OCI-LY3 (cell line): ENCODE results near the gene BTBD9.

ENCODE experiments used
- H2AFZ ChIP-seq: fragments of 200-600, 300-600 bp; shearing (Covaris generic); 2 replicates; pipeline ENCODE4 v1.6.0; 2014; ENCODE audit warnings: antibody characterized with exemption, low read depth, low read length
- H3K27ac ChIP-seq: fragments of 200-600, 300-600 bp; sonication (generic); 2 replicates; pipeline ENCODE4 v1.5.1; 2014; ENCODE audit warnings: mild to moderate bottlenecking, low read length, moderate library complexity, mixed read lengths
- H3K27me3 ChIP-seq: fragments of 200-600, 300-600 bp; sonication (generic); 2 replicates; pipeline ENCODE4 v1.6.1; 2014; ENCODE audit warnings: low read depth, low read length, mixed read lengths
- H3K36me3 ChIP-seq: fragments of 200-600, 300-600 bp; sonication (generic); replicated peaks from 2 replicates; pipeline ENCODE3; 2014; ENCODE audit warnings: low read depth, low read length, mixed read lengths
- H3K4me1 ChIP-seq: fragments of 300-600, 200-600 bp; sonication (generic); 2 replicates; pipeline ENCODE4 v1.6.1; 2014; ENCODE audit warnings: low read length, mixed read lengths
- H3K4me2 ChIP-seq: fragments of 200-600, 300-600 bp; sonication (generic); 2 replicates; pipeline ENCODE4 v1.6.1; 2014; ENCODE audit warnings: low read length, mixed read lengths
- H3K4me3 ChIP-seq: fragments of 300-600, 200-600 bp; sonication (generic); 2 replicates; pipeline ENCODE4 v1.5.1; 2014; ENCODE audit warnings: antibody characterized with exemption, mild to moderate bottlenecking, low read length, moderate library complexity
- H3K79me2 ChIP-seq: fragments of 300-600, 200-600 bp; shearing (Covaris generic); 2 replicates; pipeline ENCODE4 v1.6.1; 2014; ENCODE audit warnings: mild to moderate bottlenecking, low read length, mixed read lengths
- H3K9ac ChIP-seq: fragments of 300-600, 200-600 bp; shearing (Covaris generic); 2 replicates; pipeline ENCODE4 v1.6.0; 2014; ENCODE audit warnings: mild to moderate bottlenecking, low read length, moderate library complexity
- H3K9me3 ChIP-seq: fragments of 200-600, 300-600 bp; shearing (Covaris generic); 2 replicates; pipeline ENCODE4 v1.6.1; 2014; ENCODE audit warnings: low read length, mixed read lengths; ENCODE audit not compliant: insufficient read depth
- H4K20me1 ChIP-seq: fragments of 200-600, 300-600 bp; sonication (generic); 2 replicates; pipeline ENCODE4 v1.6.1; 2016; ENCODE audit warnings: low read length, mixed read lengths; ENCODE audit not compliant: insufficient read depth
- EZH2phosphoT487 ChIP-seq: fragments of 200-600 bp; shearing (Covaris generic); IDR thresholded peaks from 2 replicates; pipeline ENCODE4 v1.6.1; 2018; ENCODE audit warnings: antibody characterized with exemption, mixed run types, low read depth
- TF ChIP-seq, protein P1 (sequence below): fragments of 200-600, 300-600 bp; sonication (generic); IDR thresholded peaks from 2 replicates; pipeline ENCODE4 v1.5.1; 2014; ENCODE audit warnings: antibody characterized with exemption, low read length, low read depth

The BTBD9 gene

DNA sequence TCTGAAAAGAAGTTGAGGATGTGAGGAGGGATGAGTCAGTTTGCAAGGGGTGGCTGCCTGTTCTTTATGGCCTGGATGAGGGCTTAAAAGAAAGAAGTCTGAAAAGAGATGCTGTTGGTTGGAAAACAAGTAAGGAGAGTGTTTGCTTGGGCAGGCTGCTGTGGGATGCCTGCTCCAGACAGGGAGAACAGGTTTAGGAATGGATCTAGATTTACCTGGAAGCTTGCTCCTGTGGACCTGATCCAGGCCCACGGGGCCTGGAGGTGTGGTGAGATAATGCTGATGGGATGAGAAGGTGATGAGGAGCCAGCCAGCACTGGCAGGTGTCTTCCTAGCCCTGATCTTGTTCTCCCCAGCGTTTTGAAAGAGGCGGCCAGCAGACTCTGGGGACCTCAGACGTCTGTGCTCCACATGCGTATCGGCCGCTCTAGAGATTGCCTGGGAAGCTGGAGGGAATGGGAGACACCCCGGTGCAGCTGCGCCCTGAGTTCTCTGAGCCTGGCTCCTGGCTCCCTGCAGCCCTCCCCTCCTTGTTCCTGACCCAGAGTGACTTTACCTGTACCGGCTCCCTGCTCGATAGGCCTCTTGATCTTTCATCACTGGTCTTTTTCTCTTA, 488.9 kb downstream of the BTBD9 start:
- H3K4me2 ChIP-seq: no peak overlapping the region
- H4K20me1 ChIP-seq: peaks cover 4% of the 10 kb centered on the region; the same call in 1 of the 2 replicates
- no peak overlapping the region for H3K9ac ChIP-seq
- no peak overlapping the region for H3K4me3 ChIP-seq
- H3K27me3 ChIP-seq: no peaks in the 10 kb centered on the region
- H3K79me2 ChIP-seq: peaks cover 14% of the 10 kb centered on the region
- H2AFZ ChIP-seq: no peak overlapping the region
- H3K9me3 ChIP-seq: no peaks in the 10 kb centered on the region
- peaks cover 19% of the 10 kb centered on the region for H3K36me3 ChIP-seq
- TF ChIP-seq, protein P1, sequence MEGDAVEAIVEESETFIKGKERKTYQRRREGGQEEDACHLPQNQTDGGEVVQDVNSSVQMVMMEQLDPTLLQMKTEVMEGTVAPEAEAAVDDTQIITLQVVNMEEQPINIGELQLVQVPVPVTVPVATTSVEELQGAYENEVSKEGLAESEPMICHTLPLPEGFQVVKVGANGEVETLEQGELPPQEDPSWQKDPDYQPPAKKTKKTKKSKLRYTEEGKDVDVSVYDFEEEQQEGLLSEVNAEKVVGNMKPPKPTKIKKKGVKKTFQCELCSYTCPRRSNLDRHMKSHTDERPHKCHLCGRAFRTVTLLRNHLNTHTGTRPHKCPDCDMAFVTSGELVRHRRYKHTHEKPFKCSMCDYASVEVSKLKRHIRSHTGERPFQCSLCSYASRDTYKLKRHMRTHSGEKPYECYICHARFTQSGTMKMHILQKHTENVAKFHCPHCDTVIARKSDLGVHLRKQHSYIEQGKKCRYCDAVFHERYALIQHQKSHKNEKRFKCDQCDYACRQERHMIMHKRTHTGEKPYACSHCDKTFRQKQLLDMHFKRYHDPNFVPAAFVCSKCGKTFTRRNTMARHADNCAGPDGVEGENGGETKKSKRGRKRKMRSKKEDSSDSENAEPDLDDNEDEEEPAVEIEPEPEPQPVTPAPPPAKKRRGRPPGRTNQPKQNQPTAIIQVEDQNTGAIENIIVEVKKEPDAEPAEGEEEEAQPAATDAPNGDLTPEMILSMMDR: no peak
- TF ChIP-seq EZH2phosphoT487: no peak
- no peak overlapping the region for H3K27ac ChIP-seq
- H3K4me1 ChIP-seq: peaks cover 41% of the 10 kb centered on the region

DNA sequence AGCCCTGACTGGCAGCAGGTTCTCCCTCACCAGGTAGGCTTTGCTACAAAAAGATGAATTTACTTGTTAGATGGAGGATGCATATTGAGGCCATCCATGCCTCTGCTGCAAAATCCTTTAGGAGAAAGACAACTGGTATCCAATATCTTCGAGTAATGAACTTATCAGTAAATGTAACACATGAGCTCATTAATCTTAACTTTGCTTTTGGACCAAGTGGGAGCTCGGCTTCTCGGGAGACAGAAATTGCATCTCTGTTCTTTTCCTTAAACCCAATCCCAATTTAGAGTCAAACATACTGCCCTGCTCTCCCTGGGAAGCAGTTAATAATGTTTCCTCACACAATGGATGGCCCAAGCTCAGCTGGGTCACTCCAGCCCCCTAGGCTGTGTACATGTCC, 489.7 kb downstream of the BTBD9 start:
- Histone ChIP-seq H3K4me1 (peaks cover 49% of the 10 kb centered on the region), H3K27ac (no peak overlapping the region), H3K4me3 (no peak overlapping the region), H4K20me1 (peaks cover 4% of the 10 kb centered on the region; the same call in 1 of the 2 replicates), H3K4me2 (no peak overlapping the region), H3K9ac (no peak overlapping the region), H3K9me3 (no peaks in the 10 kb centered on the region), H3K36me3 (peaks cover 16% of the 10 kb centered on the region), H3K27me3 (no peaks in the 10 kb centered on the region), H3K79me2 (peaks cover 21% of the 10 kb centered on the region), H2AFZ (no peak overlapping the region)
- TF ChIP-seq, protein P1: no peak
- TF ChIP-seq EZH2phosphoT487: no peak

DNA sequence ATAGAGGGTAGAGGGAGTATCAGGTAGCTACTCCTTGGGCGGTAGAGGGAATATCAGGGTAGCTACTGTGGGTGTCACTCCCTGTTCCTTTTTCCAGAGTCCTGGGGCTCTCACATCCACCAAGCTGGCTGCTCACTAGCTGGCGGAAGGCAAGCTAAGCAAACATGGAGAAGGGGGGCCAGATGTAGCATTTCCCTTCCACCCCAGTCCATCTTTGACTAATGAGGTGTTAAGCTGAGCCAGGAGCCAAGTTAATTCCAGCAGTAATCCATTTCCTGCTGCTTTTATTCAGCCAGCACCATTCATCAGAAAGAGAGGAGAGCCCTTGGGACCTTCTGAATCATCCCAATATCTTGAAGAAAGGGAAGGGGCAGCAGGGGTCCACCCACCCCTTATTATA, 490.2 kb downstream of the BTBD9 start:
- Histone ChIP-seq H3K9ac (no peak overlapping the region), H3K9me3 (no peaks in the 10 kb centered on the region), H3K4me3 (no peak overlapping the region), H3K36me3 (peaks cover 16% of the 10 kb centered on the region), H3K79me2 (peaks cover 25% of the 10 kb centered on the region), H3K4me1 (peaks cover 50% of the 10 kb centered on the region), H3K27ac (no peak overlapping the region), H2AFZ (no peak overlapping the region), H3K4me2 (no peak overlapping the region), H3K27me3 (no peaks in the 10 kb centered on the region), H4K20me1 (peaks cover 4% of the 10 kb centered on the region; the same call in 1 of the 2 replicates)
- TF ChIP-seq EZH2phosphoT487: no peak
- TF ChIP-seq, protein P1: no peak

DNA sequence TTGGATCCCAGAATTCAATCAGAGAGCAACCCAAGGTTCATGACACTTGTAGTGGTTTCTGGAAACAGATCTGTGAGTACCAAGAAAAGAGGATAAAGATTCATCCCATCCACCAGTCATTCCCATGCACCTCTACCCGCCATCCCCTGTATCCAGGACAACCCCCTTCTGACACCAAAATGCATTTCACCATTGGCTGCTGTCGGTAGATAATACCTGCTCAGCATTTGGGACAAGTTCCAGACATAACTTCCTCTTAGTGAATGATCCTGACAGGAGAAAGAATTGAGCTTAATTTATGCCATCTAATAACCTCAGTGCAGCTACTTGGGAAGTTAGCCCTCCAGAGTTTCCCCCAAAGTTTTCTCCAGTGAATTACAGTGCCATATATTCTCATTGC, 491.1 kb downstream of the BTBD9 start:
- peaks cover 4% of the 10 kb centered on the region; the same call in 1 of the 2 replicates for H4K20me1 ChIP-seq
- no peak overlapping the region for H3K9ac ChIP-seq
- H3K4me3 ChIP-seq: no peak overlapping the region
- TF ChIP-seq EZH2phosphoT487: no peak
- TF ChIP-seq, protein P1: no peak
- no peak overlapping the region for H3K4me2 ChIP-seq
- H3K9me3 ChIP-seq: no peaks in the 10 kb centered on the region
- no peak overlapping the region for H2AFZ ChIP-seq
- H3K79me2 ChIP-seq: peaks cover 25% of the 10 kb centered on the region
- H3K36me3 ChIP-seq: peaks cover 16% of the 10 kb centered on the region
- no peak overlapping the region for H3K27ac ChIP-seq
- no peaks in the 10 kb centered on the region for H3K27me3 ChIP-seq
- H3K4me1 ChIP-seq: peaks cover 49% of the 10 kb centered on the region
